Suppressor macrophage (primary cell): ENCODE data around the gene PRSS2.
"Not testable (repeated sequence)": the region's sequence is repeated elsewhere in the genome, so short reads cannot be mapped to it uniquely, and the experiment has no call there.

Experiments used
- DNase-seq, 4 experiments: peaks; one replicate each; pipeline ENCODE4 v3.0.0-alpha.2; 2020 to 2022

PRSS2 gene

DNA sequence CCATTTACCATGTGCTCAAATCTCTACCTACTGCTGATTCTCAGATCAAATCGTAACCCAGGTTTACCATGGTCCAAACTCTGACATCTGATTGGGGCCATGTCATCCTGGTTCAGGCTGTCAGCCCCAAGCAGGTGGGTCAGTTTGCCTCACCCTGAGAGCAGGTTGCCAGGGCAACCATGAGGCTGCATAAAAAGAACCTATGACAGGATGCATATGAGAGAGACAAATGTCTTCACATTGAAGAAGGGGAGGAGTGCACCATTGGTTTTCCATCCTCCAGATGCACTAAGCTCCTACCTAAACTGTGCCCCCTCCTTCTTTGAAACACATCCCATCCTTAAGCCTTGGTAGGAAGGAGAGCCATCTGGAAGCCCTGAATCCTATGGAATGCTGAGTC, 11.3 kb upstream of the PRSS2 start:
- DNase-seq, result no peak

DNA sequence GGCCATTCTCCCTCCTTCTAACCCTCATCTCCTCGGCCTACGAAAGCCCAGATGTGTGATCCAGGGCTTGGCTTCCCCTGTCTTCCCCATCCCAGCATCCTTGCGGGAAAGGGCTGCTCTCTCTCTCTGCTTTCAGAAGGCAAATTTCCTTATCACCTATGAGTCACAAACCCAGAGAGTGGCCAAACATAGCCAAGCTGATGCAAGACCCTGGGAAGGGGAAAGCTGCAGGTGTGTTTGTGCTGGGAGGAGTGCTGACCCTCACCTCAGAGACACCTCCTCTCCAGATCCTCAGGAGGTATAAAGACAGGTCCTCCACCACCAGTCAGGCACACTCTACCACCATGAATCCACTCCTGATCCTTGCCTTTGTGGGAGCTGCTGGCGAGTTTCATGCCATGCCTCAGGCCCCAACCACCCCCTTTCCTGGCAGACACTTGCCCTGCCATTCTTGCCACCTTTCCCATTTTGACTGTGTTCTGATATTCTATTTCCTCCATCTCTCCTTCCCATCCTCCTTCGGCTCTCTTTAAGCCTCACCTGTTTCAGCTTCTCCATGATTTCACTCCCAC, 10.6 kb upstream of the PRSS2 start:
- no peak for DNase-seq

DNA sequence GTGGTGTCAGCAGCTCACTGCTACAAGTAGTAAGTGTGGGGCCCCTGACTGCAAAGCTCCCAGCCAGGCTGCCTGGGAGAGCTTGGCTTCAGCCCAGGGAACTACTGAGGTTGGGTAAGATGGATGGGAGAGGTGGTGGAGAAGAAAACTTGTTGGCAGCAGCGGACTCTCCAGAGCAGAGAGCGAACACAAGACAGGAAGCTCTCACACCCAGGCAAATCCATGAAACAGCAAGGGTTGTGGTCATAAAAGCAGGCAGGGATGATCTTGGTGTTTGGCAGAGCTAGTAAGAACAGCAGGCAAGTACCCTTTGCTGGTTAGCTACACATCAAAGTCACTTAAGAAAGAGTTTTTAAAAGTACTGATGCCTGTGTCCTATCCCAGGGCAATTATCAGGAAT, 9.2 kb upstream of the PRSS2 start:
- not testable (repeated sequence) for DNase-seq

DNA sequence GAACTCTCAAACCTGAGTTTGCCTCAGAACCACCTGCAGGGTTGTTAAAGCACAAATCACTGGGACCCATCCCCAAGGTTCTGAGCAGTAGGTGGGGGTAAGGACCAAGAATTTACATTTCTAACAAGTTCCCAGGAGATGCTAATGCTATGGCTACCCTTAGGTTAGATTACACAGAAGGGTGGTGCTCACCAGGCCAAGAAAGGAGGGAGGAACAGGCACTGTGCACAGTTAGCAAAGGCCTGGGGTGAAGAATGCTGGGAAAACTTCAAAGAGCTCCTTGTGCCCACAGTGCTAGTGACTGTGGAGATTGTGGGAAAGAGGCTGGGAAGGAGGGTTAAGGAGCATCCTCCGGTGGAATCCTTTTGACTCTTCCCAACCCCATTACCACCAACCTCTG, 8.7 kb upstream of the PRSS2 start:
- no peak for DNase-seq

DNA sequence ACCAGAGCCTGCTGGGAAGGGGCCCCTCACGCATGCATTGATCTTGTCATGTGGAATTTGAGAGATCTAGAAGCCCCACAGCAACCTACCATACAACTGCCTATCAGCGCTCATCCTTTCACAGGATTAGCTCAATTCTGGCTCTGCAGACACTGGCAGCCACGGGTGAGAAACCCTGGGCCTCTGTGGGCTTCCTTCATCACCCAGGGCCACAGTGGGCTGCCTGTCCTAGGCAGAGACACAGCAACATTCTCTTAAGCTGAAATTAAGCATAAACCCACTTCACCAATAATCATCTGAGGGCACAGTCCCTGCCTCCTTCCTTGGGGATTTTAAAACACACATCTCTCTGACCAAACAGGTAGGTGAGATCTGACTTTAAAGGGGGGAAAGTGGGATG, 3.3 kb upstream of the PRSS2 start:
- DNase-seq, result no peak

DNA sequence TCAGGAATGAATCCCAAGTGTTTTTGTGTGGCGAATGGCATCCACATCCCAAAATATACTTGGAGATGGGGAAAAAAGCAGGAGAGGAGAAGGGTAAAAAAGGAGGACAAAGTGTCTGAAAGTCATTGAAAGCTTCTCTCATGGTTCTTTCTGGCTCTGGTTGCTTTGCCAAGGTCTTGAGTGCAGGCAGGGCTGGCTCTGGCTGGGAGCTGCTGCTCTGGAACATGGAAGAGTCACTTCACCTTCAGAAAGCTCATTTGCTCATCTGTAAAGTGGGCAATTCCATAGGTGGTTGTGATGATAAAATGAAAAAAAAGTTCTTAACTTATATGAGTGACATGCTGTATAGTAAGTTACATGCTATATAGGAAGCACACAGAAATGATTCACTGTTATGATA, 2.9 kb upstream of the PRSS2 start:
- no peak for DNase-seq

DNA sequence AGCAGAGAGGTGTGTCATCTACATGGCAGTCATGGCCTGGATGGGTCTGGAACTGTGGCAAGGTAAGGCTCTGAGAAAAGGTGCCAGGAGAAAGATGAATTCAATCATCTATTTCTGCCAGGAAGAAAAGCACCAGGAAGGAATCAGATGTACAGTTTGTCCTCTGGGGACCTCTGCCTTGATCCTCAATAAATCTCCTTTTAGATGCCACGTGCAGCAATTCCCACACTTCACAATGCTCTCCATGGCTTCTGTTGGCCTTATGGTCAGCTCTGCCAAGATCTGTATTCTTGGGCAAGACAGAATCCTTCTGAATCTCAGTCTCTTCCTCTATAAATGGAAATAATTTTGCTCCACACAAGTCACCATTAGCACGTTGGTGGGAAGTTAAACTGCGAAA, 1.9 kb upstream of the PRSS2 start:
- DNase-seq, result not testable (repeated sequence)

DNA sequence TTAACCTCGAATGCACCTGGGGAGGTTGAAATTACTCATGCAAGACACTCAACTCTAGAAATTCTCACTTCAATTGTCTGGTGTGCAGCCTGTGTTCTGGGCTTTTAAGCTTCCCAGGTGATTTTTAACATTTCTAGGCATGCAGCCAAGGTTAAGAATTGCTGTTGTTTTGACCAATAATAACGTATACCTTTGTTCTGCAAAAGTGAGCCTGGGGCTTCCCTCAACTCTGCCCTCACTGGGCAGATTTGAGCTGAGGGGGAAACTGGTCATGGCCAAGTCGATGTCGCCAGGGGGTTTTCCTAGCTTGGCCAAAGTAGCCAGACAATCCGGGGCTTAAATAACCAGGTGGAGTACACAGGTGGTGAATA, 568 bp downstream of the PRSS2 start:
- DNase-seq, result no peak

DNA sequence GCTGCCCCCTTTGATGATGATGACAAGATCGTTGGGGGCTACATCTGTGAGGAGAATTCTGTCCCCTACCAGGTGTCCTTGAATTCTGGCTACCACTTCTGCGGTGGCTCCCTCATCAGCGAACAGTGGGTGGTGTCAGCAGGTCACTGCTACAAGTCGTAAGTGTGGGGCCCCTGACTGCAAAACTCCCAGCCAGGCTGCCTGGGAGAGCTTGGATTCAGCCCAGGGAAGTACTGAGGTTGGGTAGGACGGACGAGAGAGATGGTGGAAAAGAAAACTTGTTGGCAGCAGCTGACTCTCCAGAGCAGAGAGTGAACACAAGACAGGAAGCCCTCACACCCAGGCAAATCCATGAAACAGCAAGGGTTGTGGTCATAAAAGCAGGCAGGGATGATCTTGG, 1.3 kb downstream of the PRSS2 start:
- DNase-seq, result no peak

DNA sequence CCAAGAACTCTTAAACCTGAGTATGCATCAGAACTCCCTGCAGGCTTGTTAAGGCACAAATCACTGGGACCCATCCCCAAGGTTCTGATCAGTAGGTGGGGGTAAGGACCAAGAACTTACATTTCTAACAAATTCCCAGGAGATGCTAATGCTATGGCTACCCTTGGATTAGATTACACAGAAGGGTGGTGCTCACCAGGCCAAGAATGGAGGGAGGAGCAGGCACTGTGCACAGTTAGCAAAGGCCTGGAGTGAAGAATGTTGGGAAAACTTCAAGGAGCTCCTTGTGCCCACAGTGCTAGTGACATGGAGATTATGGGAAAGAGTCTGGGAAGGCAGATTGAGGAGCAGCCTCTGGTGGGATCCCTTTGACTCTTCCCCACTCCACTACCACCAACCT, 1.9 kb downstream of the PRSS2 start:
- no peak for DNase-seq

DNA sequence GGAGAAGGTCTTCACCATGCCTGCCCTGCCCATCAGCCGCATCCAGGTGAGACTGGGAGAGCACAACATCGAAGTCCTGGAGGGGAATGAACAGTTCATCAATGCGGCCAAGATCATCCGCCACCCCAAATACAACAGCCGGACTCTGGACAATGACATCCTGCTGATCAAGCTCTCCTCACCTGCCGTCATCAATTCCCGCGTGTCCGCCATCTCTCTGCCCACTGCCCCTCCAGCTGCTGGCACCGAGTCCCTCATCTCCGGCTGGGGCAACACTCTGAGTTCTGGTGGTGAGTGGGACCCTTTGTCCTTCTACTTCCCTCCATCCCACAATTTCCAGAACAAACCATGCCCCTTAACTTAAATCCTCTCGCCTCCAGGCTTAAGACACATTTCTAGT, 2.5 kb downstream of the PRSS2 start:
- DNase-seq, result no peak

DNA sequence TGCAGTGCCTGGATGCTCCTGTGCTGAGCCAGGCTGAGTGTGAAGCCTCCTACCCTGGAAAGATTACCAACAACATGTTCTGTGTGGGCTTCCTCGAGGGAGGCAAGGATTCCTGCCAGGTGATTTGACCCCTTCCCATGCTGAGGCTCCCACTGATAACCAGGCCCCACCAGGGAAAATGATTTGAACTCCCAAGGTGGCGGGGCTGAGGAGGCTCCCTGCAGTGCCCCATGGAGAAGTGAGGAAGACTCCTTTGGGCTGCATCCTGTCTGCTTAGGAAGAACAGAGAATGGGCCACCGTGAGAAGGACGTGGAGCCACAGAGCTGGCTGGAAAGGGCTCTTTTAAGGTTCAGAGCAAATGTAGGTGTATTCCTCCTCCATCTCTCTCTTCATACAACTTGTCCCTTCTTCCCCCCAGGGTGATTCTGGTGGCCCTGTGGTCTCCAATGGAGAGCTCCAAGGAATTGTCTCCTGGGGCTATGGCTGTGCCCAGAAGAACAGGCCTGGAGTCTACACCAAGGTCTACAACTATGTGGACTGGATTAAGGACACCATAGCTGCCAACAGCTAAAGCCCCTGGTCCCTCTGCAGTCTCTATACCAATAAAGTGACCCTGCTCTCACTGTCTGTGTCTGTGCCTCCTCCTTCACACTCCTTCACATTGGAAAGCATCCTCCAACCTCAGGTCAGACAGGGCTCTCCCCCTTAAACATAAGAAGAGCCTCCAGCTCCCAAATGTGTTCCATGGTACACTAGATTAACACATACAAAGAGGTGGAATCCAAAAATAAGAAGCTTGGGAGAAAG, 3.4 kb downstream of the PRSS2 start:
- no peak for DNase-seq

DNA sequence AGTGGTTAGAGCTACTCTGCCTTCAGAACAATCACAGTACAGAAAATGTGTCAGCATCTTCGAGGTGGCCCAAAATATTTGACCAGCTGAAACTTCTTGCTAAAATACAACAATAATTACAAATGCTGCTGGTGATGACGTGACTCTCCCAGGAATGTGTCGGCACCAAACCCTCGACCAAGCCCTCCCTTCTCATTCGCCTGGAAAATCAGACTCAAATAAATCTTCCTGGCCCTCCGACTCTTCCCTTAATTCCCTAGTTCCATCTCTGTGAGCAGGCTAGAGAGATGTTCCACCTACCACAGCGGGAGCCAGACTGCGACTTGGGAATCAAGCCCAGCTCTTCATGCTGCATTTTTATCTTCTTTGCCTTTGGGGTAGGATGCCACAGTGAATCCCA, 4.1 kb downstream of the PRSS2 start:
- DNase-seq, result no peak

DNA sequence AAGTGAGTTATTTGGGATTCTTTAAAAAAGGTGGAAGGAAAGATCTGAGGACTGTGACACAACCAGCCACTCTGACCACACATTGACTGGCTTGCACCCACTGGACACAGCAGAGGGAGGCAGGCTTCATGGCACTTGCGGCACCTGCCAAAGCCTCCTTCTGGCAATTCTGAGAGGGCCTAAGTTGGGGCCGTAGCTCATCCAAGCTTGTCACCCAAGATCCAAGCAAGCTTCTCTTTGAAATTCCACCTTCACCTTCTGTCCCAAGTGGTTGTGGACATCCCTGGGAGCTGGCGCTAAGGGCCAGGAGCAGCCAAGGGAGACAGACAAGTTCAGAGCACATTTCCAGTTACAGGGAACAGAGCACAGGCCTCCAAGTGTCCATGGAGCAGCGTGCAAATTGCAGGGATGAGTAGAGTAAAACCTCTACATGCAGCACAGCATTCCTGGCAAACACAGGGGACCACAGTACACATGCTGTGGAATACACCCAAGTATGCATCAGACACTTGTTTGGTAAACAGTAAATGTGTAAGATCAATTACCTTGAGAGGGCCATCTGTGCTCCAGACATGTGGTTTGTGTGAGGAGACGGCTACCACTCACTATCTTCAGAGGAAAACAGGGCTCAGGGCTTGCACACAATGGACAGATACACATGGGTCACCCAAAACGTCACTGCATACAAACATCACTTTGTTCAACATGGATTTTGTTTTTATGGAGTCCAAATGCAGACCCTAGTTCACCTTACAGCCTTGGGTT, 4.8 kb downstream of the PRSS2 start:
- DNase-seq, result not testable (repeated sequence)

DNA sequence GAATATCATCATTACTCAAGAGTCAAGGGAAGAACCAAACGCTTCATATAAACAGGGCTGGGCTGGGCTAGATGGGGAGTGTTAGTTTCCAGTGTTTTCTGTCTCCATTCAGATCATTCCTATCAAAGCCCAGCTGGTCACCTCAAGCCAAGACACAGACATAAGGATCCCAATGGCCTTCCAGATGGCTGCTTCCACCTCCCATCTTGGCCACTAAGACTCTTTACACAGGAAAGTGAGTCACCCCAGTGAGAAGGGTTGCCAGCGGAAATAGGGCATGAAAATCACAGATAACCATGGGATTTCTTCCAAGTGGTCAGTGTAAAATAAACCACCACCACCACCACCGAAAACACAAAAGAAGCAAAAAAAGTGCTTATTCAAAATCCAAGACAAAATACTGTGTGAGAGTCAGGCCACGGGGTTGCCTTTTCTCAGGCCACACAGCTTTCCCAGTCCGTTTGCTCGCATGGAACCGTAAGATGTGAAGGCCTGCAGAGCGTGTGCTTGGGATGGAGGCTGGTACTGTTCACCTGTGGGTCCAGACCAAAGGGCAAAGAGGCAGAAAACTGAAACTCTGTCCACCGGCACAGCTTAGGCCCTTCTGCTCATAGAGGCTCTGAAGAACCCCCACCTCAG, 5.6 kb downstream of the PRSS2 start:
- DNase-seq, result no peak

DNA sequence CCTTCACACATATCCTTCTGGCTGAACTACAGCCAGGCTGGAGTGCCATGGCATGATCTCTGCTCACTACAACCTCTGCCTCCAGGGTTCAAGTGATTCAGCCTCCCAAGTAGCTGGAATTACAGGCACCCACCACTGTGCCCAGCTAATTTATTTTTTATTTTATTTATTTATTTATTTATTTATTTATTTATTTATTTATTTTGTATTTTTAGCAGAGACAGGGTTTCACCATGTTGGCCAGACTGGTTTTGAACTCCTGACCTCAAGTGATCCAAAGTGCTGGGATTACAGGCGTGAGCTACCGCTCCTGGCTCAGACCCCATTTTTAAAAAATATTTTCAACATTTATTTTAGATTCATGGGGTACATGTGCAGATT, 6.1 kb downstream of the PRSS2 start:
- not testable (repeated sequence) for DNase-seq

DNA sequence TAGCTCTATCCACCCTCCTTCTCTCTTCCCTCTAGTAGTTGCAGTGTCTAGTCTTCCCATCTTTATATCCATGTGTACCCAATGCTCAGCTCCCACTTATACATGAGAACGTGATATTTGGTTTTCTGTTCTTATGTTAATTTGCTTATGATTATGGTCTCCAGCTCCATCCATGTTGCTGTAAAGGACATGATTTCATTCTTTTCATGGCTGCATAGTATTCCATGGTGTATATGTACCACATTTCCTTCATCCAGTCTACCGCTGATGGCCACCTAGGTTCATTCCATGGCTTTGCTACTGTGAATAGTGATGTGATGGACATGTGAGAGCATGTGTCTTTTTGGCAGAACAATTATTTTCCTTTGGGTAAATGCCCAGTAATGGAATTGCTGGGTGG, 6.5 kb downstream of the PRSS2 start:
- no peak for DNase-seq

DNA sequence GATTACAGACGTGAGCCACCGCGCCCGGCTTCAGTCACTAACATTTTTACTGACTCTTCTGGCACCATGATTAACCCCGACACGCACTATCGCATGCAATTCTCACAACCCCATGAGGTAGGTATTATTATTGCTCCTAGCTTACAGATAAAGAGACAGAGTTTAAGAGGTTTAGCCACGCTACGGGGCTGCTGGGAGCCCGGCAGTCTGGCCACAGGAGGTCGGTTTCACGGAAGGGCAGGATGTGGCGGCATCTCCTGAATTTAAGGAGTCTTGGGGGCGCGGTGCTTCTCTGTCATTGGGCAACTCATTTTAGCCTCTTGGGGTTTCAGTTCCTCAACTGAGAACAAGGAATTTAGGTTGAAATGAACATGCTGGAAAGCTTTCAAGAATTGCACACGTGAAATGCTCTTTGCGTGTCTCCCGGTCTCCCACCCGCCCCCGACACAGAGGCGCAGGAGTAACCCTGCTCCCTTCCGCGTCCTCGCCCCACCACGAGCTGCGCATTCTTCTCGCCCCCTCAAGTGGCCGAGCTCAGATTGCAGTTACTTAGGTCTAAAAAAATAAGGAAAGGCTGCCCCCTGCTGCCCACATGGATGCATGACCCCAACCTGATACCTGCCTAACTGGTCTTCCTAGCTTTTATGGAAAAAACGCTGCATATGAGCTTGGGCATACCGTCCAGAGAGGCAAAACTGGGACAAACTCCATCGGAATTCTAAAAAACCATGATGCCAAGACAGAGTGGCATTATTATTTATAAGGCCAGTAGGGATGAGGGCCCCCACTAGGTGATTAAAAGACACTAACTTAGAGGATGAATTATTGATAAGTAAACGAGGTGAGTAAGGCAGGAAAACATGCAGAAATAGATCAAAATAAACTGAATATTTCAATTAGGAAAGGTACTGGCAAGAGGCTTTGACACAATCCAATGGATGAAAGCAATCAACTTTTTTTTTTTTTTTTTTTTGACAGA, 12.4 kb downstream of the PRSS2 start:
- peak; percentile 90 to 92 (median 92) for DNase-seq

DNA sequence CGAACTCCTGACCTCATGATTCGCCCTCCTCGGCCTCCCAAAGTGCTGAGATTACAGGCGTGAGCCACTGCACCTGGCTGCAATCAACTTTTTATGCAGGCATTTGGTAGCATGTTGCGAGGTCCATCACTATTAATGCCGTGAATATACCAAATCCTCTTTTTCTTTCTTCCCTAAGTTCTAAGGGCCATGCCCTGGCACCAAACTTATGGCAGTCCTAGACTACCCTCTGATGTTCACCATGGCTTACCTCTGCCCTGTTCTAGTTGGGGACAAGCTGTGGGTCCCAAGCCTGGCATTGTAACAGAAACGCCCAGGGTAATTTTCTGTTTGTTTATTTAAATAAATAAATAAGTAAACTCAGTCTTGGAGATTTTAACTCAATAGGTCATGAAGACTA, 13.3 kb downstream of the PRSS2 start:
- no peak for DNase-seq

DNA sequence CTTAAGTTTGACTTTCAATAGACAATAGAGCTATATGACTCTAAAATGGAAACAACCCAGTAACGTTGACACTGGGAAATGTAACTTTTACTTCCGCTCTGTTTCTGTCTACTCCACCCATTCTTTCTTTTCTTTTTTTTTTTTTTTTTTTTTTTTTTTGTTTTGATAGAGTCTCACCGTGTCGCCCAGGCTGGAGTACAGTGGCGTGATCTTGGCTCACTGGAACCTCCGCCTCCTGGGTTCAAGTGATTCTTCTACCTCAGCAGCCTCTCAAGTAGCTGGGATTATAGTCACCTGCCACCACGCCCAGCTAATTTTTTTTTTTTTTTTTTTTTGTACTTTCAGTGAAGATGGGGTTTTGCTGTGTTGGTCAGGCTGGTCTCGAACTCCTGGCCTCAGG, 13.9 kb downstream of the PRSS2 start:
- no peak for DNase-seq

DNA sequence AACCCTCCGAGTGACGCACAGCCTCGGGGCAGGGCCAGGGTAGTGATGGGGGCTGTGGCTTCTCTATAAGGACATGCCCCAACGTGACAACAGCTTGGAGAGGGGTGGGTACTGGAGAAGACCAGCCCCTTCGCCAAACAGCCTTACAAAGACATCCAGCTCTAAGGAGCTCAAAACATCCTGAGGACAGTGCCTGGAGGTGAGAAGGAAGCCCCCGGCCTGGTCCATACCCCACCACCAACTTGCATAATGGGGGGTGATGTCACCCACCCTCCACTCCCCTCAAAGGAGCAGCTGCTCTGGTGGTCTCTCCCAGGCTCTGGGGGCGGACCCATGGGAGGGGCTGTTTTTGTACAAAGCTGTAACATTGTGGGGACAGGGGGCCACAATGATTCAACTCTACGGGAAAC, 15.1 kb downstream of the PRSS2 start:
- no peak for DNase-seq

DNA sequence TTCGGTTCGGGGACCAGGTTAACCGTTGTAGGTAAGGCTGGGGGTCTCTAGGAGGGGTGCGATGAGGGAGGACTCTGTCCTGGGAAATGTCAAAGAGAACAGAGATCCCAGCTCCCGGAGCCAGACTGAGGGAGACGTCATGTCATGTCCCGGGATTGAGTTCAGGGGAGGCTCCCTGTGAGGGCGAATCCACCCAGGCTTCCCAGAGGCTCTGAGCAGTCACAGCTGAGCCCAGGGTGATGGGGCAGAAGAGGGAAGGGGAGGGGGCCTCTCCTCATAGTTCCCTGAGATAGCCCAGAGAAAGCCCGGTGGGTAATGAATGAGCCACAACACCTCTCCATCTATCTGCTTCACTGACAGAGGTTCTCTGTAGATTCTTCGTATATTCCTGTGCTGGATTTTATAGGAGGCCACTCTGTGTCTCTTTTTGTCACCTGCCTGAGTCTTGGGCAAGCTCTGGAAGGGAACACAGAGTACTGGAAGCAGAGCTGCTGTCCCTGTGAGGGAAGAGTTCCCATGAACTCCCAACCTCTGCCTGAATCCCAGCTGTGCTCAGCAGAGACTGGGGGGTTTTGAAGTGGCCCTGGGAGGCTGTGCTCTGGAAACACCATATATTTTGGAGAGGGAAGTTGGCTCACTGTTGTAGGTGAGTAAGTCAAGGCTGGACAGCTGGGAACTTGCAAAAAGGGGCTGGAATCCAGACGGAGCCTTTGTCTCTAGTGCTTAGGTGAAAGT, 16.4 kb downstream of the PRSS2 start:
- DNase-seq, result no peak
